Transverse colon (tissue), 4 donors: Measurements from ENCODE around the gene BMS1. TPM values are rescaled to one million over a fixed set of nuclear protein-coding genes. Genes with fewer than 3 reads are reported as not detected.
"Not testable (repeated sequence)": the region's sequence is repeated elsewhere in the genome, so short reads cannot be mapped to it uniquely, and the experiment has no call there.

Experiments
- DNase-seq: peaks from one replicate; pipeline ENCODE4 v3.0.0-alpha.2; 2019
- H3K27ac ChIP-seq, 4 donors: fragments of 200-600 bp; sonication (generic); 2 replicates each; pipeline ENCODE4 v1.5.1; 2016 to 2018; ENCODE audit warnings: inconsistent platforms in 4 of 4
- H3K27me3 ChIP-seq: fragments of 200-600 bp; sonication (generic); 2 replicates; pipeline ENCODE4 v1.5.1; 2017; ENCODE audit warnings: inconsistent platforms
- H3K36me3 ChIP-seq, 4 donors: fragments of 200-600 bp; sonication (generic); 2 replicates each; pipeline ENCODE4 v1.5.1; 2017 to 2019; ENCODE audit warnings: inconsistent platforms in 4 of 4
- H3K4me1 ChIP-seq, 4 donors: fragments of 200-600 bp; sonication (generic); 2 replicates each; pipeline ENCODE4 v1.5.1; 2017 to 2020; ENCODE audit warnings: inconsistent platforms in 4 of 4
- H3K4me3 ChIP-seq, 4 donors: fragments of 200-600 bp; sonication (generic); 1 replicate in 1 of 4; 2 replicates in 3 of 4; pipeline versions ENCODE4 v1.5.1 to v1.6.1; 2017 to 2019; ENCODE audit warnings: inconsistent platforms in 4 of 4
- H3K9me3 ChIP-seq, 2 donors: fragments of 200-600 bp; sonication (generic); 2 replicates each; pipeline ENCODE4 v1.5.1; 2017 to 2019; ENCODE audit warnings: inconsistent platforms in 2 of 2
- CTCF ChIP-seq, 5 experiments: fragments of 200-600 bp in 3 of 5; fragments of 450-650 bp in 2 of 5; sonication (generic) in 3 of 5; IDR thresholded peaks; 1 replicate in 2 of 5; 2 replicates in 3 of 5; pipeline ENCODE4 v1.5.1; 2016 to 2017; ENCODE audit warnings: antibody characterized with exemption in 5 of 5, inconsistent platforms in 3 of 5, mild to moderate bottlenecking in 2 of 5, moderate library complexity in 1 of 5
- EP300 ChIP-seq: sonication (generic); formaldehyde crosslinking; IDR thresholded peaks from one replicate; pipeline ENCODE4 v1.6.1; 2017; ENCODE audit warnings: antibody characterized with exemption, low read depth
- POLR2A ChIP-seq: fragments of 450-650 bp; IDR thresholded peaks from one replicate; pipeline ENCODE4 v1.6.1; 2016; ENCODE audit warnings: antibody characterized with exemption, mild to moderate bottlenecking, moderate library complexity
- POLR2AphosphoS5 ChIP-seq, 3 donors: sonication (generic); formaldehyde crosslinking; IDR thresholded peaks; one replicate each; pipeline ENCODE4 v1.6.1; 2016; ENCODE audit warnings: antibody characterized with exemption in 3 of 3
- WGBS, 2 donors: methylation state at CpG; one replicate each; pipeline ENCODE4 v1.1.5; 2018; ENCODE audit warnings: low coverage in 1 of 2; 5-methylcytosine and 5-hydroxymethylcytosine counted together
- in situ Hi-C, 4 donors: fragments of 200-750 bp; cut with MboI; loops; one replicate each; pipeline versions ENCODE4 v1.15.0 to v1.15.1; 2017; ENCODE audit warnings: low sequenced_read_pairs in 3 of 4, low pct_ligation_motif_present in 1 of 4, low pct_unique_long_range_greater_than_20kb in 1 of 4
- intact Hi-C: fragments of 100-400 bp; cut with DNase I; formaldehyde crosslinking; loops from one replicate; pipeline ENCODE4 v1.15.1; 2023; ENCODE audit warnings: low total_unique reads
- total RNA-seq, 4 donors: library from RNA; depleted of rRNA; stranded (reverse); fragments of >200 nt; gene quantifications; one replicate each; pipeline ENCODE4 v1.1.0, GENCODE V29; 2016

The BMS1 gene
- total RNA-seq, 4 donors from 2014 or later: 6.8 to 12.2 (median 9.9) TPM

GRCh38 chr10:42866115-42866995 lies 83.8 kb downstream of the BMS1 start:
- Histone ChIP-seq H3K4me1 (peaks cover 0 to 14% (median 6%) of the 10 kb centered on the region in 4 donors), H3K9me3 (no peaks in the 10 kb centered on the region), H3K36me3 (no peaks in the 10 kb centered on the region), H3K27ac (no peak overlapping the region), H3K27me3 (peaks cover 39% of the 10 kb centered on the region), H3K4me3 (peak overlapping the region in 1 of 4 donors; percentile 28)
- WGBS, 2 donors: 0 to 5% methylated on average over 3 to 65 of the region's 87 CpGs
- DNase-seq: peak; percentile 64
- intact Hi-C loops: loop anchor here (5.0 kb wide), 1 partner anchor 236 kb away; no protein-coding TSS in a partner anchor
- in situ Hi-C loops: loop anchor here in 3 of 4 donors (10.0 to 25.0 kb wide), 3 partner anchors 221 to 246 kb away; partner anchors contain the start of gene RET (in 1 of the 3)
- peak; percentile 52 to 79 (median 66) for TF ChIP-seq CTCF (IDR thresholded peaks at IDR 0.05)
- TF ChIP-seq POLR2A: no peak

GRCh38 chr10:42867571-42867970 lies 85.0 kb downstream of the BMS1 start:
- Histone ChIP-seq H3K4me3 (no peak overlapping the region), H3K9me3 (no peaks in the 10 kb centered on the region), H3K27me3 (peaks cover 34% of the 10 kb centered on the region), H3K36me3 (no peaks in the 10 kb centered on the region), H3K27ac (no peak overlapping the region), H3K4me1 (peaks cover 0 to 15% (median 6%) of the 10 kb centered on the region in 4 donors)
- 82 to 92% methylated on average over 6 to 9 of the region's 9 CpGs for WGBS, 2 donors
- in situ Hi-C loops (loop anchor here in 3 of 4 donors (10.0 to 25.0 kb wide), 3 partner anchors 220 to 245 kb away; partner anchors contain the start of gene RET (in 1 of the 3)), intact Hi-C loops (loop anchor here (5.0 kb wide), 1 partner anchor 235 kb away; no protein-coding TSS in a partner anchor)
- DNase-seq: no peak
- no peak for TF ChIP-seq POLR2A
- TF ChIP-seq CTCF (IDR thresholded peaks at IDR 0.05): no peak
- TF ChIP-seq POLR2AphosphoS5 (IDR thresholded peaks at IDR 0.05): no peak
- no peak for TF ChIP-seq EP300

GRCh38 chr10:42868530-42868929 lies 85.9 kb downstream of the BMS1 start:
- H3K27ac ChIP-seq: no peak overlapping the region
- WGBS, 2 donors: 67 to 93% methylated on average over 2 to 9 of the region's 9 CpGs
- H3K27me3 ChIP-seq: peaks cover 29% of the 10 kb centered on the region
- H3K4me3 ChIP-seq: no peak overlapping the region
- H3K36me3 ChIP-seq: no peaks in the 10 kb centered on the region
- H3K4me1 ChIP-seq: peaks cover 0 to 15% (median 6%) of the 10 kb centered on the region in 4 donors
- DNase-seq: no peak
- intact Hi-C loops: loop anchor here (5.0 kb wide), 1 partner anchor 234 kb away; no protein-coding TSS in a partner anchor
- H3K9me3 ChIP-seq: no peaks in the 10 kb centered on the region
- in situ Hi-C loops: loop anchor here in 3 of 4 donors (10.0 to 25.0 kb wide), 3 partner anchors 219 to 244 kb away; partner anchors contain the start of gene RET (in 1 of the 3)
- TF ChIP-seq EP300: no peak
- no peak for TF ChIP-seq CTCF (IDR thresholded peaks at IDR 0.05)
- no peak for TF ChIP-seq POLR2AphosphoS5 (IDR thresholded peaks at IDR 0.05)
- no peak for TF ChIP-seq POLR2A

GRCh38 chr10:42869977-42870350 lies 87.4 kb downstream of the BMS1 start:
- no peak overlapping the region for H3K4me3 ChIP-seq
- intact Hi-C loops: loop anchor here (5.0 kb wide), 1 partner anchor 232 kb away; no protein-coding TSS in a partner anchor
- no peak overlapping the region for H3K27ac ChIP-seq
- peaks cover 16% of the 10 kb centered on the region for H3K27me3 ChIP-seq
- H3K4me1 ChIP-seq: peaks cover 0 to 15% (median 6%) of the 10 kb centered on the region in 4 donors
- 88% methylated on average over 9 of the region's 9 CpGs; no CpG with 5 or more reads in 1 of the 2 donors for whole genome bisulfite sequencing, 2 donors
- TF ChIP-seq POLR2AphosphoS5 (IDR thresholded peaks at IDR 0.05) (no peak), EP300 (no peak), POLR2A (no peak), CTCF (IDR thresholded peaks at IDR 0.05) (no peak)
- no peaks in the 10 kb centered on the region for H3K9me3 ChIP-seq
- H3K36me3 ChIP-seq: no peaks in the 10 kb centered on the region
- in situ Hi-C loops: loop anchor here in 3 of 4 donors (10.0 to 25.0 kb wide), 3 partner anchors 217 to 242 kb away; partner anchors contain the start of gene RET (in 1 of the 3)
- DNase-seq: no peak

- intact Hi-C loops, H3K9me3 ChIP-seq, H3K36me3 ChIP-seq, DNase-seq, H3K27ac ChIP-seq, H3K27me3 ChIP-seq, H3K4me3 ChIP-seq: not testable (repeated sequence)
- in situ Hi-C loops: loop anchor here in 2 of 4 donors (25.0 kb wide), 2 partner anchors 216 to 241 kb away; partner anchors contain the start of gene RET (in 1 of the 2)
- peaks cover 0 to 12% (median 4%) of the 10 kb centered on the region in 4 donors for H3K4me1 ChIP-seq
- WGBS, 2 donors: 58% methylated on average over 13 of the region's 13 CpGs; no CpG with 5 or more reads in 1 of the 2 donors
Observed at GRCh38 chr10:42871138-42871641, 88.6 kb downstream of the BMS1 start.
